Tibial nerve (tissue), 4 donors: ENCODE measurements around the gene GHR. TPM values are rescaled to one million over a fixed set of nuclear protein-coding genes. Genes with fewer than 3 reads are reported as not detected.

Source experiments
- DNase-seq, 2 donors: peaks; one replicate each; pipeline ENCODE4 v3.0.0-alpha.2; 2019; ENCODE audit warnings: low spot score in 2 of 2
- H3K27ac ChIP-seq, 4 donors: fragments of 200-600 bp; sonication (generic) in 3 of 4; one replicate each; pipeline ENCODE4 v1.5.1; 2017 to 2019; ENCODE audit warnings: mild to moderate bottlenecking in 1 of 4
- H3K27me3 ChIP-seq, 2 donors: fragments of 200-600 bp; sonication (generic) in 1 of 2; one replicate each; pipeline versions ENCODE4 v1.5.1 to v1.6.0; 2017 to 2019
- H3K36me3 ChIP-seq, 3 donors: fragments of 200-600 bp; sonication (generic); one replicate each; pipeline ENCODE4 v1.5.1; 2018 to 2019
- H3K4me1 ChIP-seq, 4 donors: fragments of 200-600 bp; sonication (generic) in 3 of 4; one replicate each; pipeline ENCODE4 v1.5.1; 2017 to 2019
- H3K4me3 ChIP-seq, 4 donors: fragments of 200-600 bp; sonication (generic) in 3 of 4; one replicate each; pipeline ENCODE4 v1.5.1; 2017 to 2019; ENCODE audit warnings: mild to moderate bottlenecking in 1 of 4, moderate library complexity in 1 of 4
- H3K9me3 ChIP-seq, 4 donors: fragments of 200-600 bp; sonication (generic) in 3 of 4; one replicate each; pipeline ENCODE4 v1.5.1; 2017 to 2019
- EP300 ChIP-seq, 2 donors: sonication (generic); formaldehyde crosslinking; IDR thresholded peaks; one replicate each; pipeline ENCODE4 v1.6.1; 2017; ENCODE audit warnings: antibody characterized with exemption in 2 of 2, mild to moderate bottlenecking in 1 of 2
- POLR2A ChIP-seq, 2 donors: fragments of 450-650 bp; IDR thresholded peaks; one replicate each; pipeline ENCODE4 v1.6.1; 2017; ENCODE audit warnings: antibody characterized with exemption in 2 of 2, mild to moderate bottlenecking in 2 of 2, moderate library complexity in 2 of 2
- WGBS, 2 donors: methylation state at CpG; one replicate each; pipeline ENCODE4 v1.1.5; 2018; 5-methylcytosine and 5-hydroxymethylcytosine counted together
- total RNA-seq, 4 donors: library from RNA; depleted of rRNA; stranded (reverse); fragments of >200 nt; gene quantifications; one replicate each; pipeline ENCODE4 v1.1.0, GENCODE V29; 2016
- TF ChIP-seq, protein P1 (sequence below), 5 experiments: fragments of 200-600 bp in 3 of 5; fragments of 450-650 bp in 2 of 5; sonication (generic) in 3 of 5; IDR thresholded peaks; one replicate each; pipeline ENCODE4 v1.5.1; 2016 to 2019; ENCODE audit warnings: antibody characterized with exemption in 5 of 5, mild to moderate bottlenecking in 3 of 5, moderate library complexity in 2 of 5

The GHR gene
- total RNA-seq, 4 donors from 2014 or later, result 30.2 to 39.6 (median 39.2) TPM

DNA sequence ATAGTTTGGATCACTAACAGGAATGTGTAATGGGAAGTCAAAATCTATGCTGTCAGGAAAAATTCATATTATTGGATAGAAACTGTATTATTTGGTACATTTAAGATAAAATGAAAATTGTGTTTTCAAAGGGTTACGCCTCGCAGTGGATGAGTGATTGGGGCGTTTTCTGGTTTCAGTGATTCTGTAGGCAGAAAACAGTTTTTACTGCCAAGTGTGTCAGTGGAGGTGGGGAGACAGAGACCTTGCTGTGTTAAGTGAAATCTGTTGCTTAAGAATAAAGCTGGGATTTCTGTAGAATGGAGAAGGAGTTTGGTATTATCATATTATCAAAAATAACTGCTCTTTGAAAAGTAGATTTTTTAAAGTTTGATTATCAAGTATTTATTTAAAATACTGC is 69.7 kb downstream of the GHR start:
- Histone ChIP-seq H3K27me3 (no peaks in the 10 kb centered on the region), H3K4me3 (no peak overlapping the region), H3K36me3 (no peaks in the 10 kb centered on the region), H3K9me3 (no peaks in the 10 kb centered on the region), H3K27ac (no peak overlapping the region), H3K4me1 (peaks cover 0 to 21% (median 2%) of the 10 kb centered on the region in 4 donors)
- TF ChIP-seq, protein P1, sequence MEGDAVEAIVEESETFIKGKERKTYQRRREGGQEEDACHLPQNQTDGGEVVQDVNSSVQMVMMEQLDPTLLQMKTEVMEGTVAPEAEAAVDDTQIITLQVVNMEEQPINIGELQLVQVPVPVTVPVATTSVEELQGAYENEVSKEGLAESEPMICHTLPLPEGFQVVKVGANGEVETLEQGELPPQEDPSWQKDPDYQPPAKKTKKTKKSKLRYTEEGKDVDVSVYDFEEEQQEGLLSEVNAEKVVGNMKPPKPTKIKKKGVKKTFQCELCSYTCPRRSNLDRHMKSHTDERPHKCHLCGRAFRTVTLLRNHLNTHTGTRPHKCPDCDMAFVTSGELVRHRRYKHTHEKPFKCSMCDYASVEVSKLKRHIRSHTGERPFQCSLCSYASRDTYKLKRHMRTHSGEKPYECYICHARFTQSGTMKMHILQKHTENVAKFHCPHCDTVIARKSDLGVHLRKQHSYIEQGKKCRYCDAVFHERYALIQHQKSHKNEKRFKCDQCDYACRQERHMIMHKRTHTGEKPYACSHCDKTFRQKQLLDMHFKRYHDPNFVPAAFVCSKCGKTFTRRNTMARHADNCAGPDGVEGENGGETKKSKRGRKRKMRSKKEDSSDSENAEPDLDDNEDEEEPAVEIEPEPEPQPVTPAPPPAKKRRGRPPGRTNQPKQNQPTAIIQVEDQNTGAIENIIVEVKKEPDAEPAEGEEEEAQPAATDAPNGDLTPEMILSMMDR (IDR thresholded peaks at IDR 0.05), result no peak
- TF ChIP-seq EP300 (IDR thresholded peaks at IDR 0.05) (no peak), POLR2A (IDR thresholded peaks at IDR 0.05) (no peak)
- 65 to 70% methylated on average over 3 of the region's 3 CpGs for WGBS, 2 donors
- DNase-seq, result no peak

DNA sequence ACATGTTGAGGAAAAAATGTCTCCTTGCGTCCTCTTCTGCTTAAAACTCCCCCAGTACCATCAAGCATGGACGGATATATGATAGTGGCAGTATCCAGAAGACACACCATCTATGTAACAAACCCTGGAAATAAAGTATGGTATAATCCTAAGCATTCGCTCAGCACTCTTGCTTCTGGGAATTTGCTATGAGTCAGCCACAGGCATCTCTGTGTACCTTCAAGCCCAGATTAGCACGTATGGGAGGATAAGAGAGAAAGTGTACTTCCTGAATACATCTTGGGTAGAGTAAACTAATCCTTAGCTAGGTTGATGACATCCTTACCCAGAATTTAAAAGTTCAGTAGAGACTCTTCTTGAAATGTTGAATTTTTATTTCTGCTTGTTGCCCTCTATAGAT is 71.2 kb downstream of the GHR start:
- Histone ChIP-seq H3K9me3 (no peaks in the 10 kb centered on the region), H3K27me3 (no peaks in the 10 kb centered on the region), H3K4me3 (no peak overlapping the region), H3K36me3 (no peaks in the 10 kb centered on the region), H3K27ac (no peak overlapping the region), H3K4me1 (peaks cover 0 to 23% (median 2%) of the 10 kb centered on the region in 4 donors)
- 88 to 90% methylated on average over 4 of the region's 4 CpGs for WGBS, 2 donors
- TF ChIP-seq EP300 (IDR thresholded peaks at IDR 0.05) (no peak), POLR2A (IDR thresholded peaks at IDR 0.05) (no peak)
- TF ChIP-seq, protein P1 (IDR thresholded peaks at IDR 0.05), result no peak
- DNase-seq, result no peak

DNA sequence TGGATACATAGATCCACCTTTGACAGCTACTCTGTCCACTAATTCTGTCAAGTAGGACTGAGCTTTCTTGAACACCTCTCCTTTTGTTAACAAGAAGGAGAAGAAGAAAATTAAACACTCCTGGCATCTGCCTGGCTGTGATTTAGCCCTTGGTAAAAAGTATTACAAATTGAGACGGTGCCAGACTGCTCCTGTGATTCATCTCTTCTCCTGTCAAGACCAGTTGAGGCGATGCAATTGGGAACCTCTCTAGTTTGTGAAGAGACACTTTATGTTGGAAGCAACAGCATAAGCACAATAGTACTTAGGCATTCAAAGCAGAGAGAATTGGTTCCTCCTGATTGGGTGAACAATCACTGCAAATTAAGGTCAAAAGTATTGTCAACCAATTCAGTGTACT is 72.7 kb downstream of the GHR start:
- TF ChIP-seq, protein P1 (IDR thresholded peaks at IDR 0.05), result no peak
- Histone ChIP-seq H3K4me1 (peaks cover 0 to 26% (median 1%) of the 10 kb centered on the region in 4 donors), H3K9me3 (no peaks in the 10 kb centered on the region), H3K27ac (no peak overlapping the region), H3K4me3 (no peak overlapping the region), H3K27me3 (no peaks in the 10 kb centered on the region), H3K36me3 (no peaks in the 10 kb centered on the region)
- WGBS, 2 donors, result 85 to 95% methylated on average over 2 of the region's 2 CpGs
- no peak for DNase-seq

DNA sequence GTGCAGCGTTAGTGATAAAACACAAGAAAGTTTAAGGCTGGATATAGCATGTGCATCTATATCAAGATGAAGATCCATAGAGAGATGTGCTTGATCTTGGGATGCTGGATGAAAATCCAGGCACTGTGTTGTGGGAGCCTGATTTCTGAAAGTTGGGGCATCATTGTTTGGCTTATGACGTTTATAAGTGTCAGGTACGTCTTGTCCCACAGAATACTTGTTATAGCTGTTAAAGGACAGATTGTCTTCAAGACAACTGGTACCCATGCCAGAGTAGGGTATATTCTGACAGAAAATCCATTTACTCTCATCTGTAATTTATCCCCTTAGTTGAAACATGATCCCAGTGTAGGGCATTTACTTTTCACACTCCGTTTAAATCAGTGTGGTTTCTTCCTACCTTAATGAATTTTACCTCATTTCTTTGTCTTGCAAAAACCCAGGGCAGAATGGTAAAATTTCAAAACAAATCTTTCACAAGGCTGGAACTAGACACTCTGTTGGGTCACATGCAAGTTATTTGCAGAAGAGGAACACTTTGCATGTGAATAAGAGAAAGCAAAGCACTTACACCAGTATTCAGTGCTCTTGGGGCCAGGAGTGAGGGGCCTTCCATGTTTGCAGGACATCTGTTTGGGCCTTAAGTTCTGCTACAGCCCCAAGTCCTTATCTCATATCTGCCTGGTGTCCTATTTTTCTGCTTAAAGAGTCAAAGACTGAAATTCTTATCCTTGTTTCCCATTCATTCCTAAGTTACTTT is 73.3 kb downstream of the GHR start:
- H3K4me1 ChIP-seq, result peaks cover 0 to 19% (median 0%) of the 10 kb centered on the region in 4 donors
- H3K36me3 ChIP-seq, result no peaks in the 10 kb centered on the region
- 87 to 88% methylated on average over 4 of the region's 4 CpGs for WGBS, 2 donors
- TF ChIP-seq, protein P1 (IDR thresholded peaks at IDR 0.05), result no peak
- no peak for TF ChIP-seq EP300 (IDR thresholded peaks at IDR 0.05)
- TF ChIP-seq POLR2A (IDR thresholded peaks at IDR 0.05), result no peak
- H3K27ac ChIP-seq, result no peak overlapping the region
- H3K27me3 ChIP-seq, result no peaks in the 10 kb centered on the region
- no peaks in the 10 kb centered on the region for H3K9me3 ChIP-seq
- H3K4me3 ChIP-seq, result no peak overlapping the region
- no peak for DNase-seq

DNA sequence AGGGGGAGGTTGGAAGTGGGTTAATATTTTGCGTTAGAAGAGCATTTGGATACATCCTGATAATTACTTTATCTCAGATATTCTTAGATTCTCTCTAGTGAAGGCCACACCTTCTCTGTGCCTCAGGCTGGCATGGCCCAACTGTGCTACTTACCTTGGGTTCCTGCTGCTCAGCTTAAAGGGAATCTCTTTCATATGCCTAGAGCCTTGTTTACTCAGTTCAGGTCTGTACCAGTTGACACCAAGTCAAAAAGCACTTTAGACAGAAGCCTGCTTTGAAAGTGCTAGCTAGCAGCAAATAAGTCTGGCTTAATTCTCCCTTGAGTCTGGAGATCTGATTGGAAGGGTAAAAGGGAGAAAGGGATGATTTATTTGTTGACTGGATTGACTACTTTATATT is 74.8 kb downstream of the GHR start:
- no peak for DNase-seq
- no peak overlapping the region for H3K27ac ChIP-seq
- no peaks in the 10 kb centered on the region for H3K9me3 ChIP-seq
- H3K4me1 ChIP-seq, result peaks cover 0 to 17% (median 0%) of the 10 kb centered on the region in 4 donors
- H3K4me3 ChIP-seq, result no peak overlapping the region
- 76 to 81% methylated on average over 1 of the region's 1 CpG for WGBS, 2 donors
- TF ChIP-seq, protein P1 (IDR thresholded peaks at IDR 0.05), result no peak
- TF ChIP-seq POLR2A (IDR thresholded peaks at IDR 0.05), result no peak
- no peak for TF ChIP-seq EP300 (IDR thresholded peaks at IDR 0.05)
- H3K27me3 ChIP-seq, result no peaks in the 10 kb centered on the region
- H3K36me3 ChIP-seq, result no peaks in the 10 kb centered on the region
